Measurements from ENCODE around the gene RIC8B. TPM values are rescaled to one million over a fixed set of nuclear protein-coding genes. Genes with fewer than 3 reads are reported as not detected.

RIC8B gene
- total RNA-seq, 1 experiment from 2014 or later: 14.9 TPM

DNA sequence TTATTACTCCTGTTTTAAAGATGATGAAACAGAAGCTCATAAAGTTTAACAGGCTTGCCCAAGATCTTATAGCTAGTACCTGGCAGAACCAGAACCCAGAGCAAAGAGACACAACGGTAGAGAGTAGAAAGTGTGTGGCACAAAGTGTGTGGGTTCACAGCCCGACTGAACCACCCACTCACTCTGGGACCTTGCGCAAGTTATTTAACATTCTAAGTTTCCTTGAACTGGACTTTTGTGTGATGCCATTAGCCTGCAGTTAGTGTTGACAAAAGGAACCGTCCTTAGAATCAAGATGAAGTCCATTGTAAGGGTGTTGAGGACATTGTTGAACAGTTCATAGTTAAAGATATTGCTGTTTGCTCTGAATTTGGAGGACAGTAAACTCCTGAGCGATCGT is 29.9 kb upstream of the RIC8B start:
- H3K4me1 ChIP-seq (replicated peaks; ENCODE audit: insufficient read depth): no peaks in the 10 kb centered on the region
- no peak for DNase-seq
- H2AFZ ChIP-seq: no peak overlapping the region
- peaks cover 7% of the 10 kb centered on the region; the same call in 1 of the 2 replicates for H3K27me3 ChIP-seq (ENCODE audit: insufficient read depth, low read depth)
- no peaks in the 10 kb centered on the region for H3K9me3 ChIP-seq (ENCODE audit: insufficient read depth, low read depth)
- ChIA-PET CTCF (no interaction called here), POLR2A (ENCODE audit: unreplicated experiment) (no interaction called here)
- H3K4me2 ChIP-seq: no peak overlapping the region
- intact Hi-C loops (cut with micrococcal nuclease; ENCODE audit: unreplicated experiment): no loop called here
- H3K9me2 ChIP-seq (ENCODE audit: insufficient read depth): no peaks in the 10 kb centered on the region
- H4K20me1 ChIP-seq (ENCODE audit: insufficient read depth): no peaks in the 10 kb centered on the region
- H3K27ac ChIP-seq: no peak overlapping the region
- BruUV-seq (replicated peaks): no TSS peak
- no peaks in the 10 kb centered on the region for H3K79me2 ChIP-seq (ENCODE audit: low read depth)
- no peak for TF ChIP-seq EZH2 (IDR thresholded peaks at IDR 0.05; ENCODE audit: low read depth)
- TF ChIP-seq, protein P1, sequence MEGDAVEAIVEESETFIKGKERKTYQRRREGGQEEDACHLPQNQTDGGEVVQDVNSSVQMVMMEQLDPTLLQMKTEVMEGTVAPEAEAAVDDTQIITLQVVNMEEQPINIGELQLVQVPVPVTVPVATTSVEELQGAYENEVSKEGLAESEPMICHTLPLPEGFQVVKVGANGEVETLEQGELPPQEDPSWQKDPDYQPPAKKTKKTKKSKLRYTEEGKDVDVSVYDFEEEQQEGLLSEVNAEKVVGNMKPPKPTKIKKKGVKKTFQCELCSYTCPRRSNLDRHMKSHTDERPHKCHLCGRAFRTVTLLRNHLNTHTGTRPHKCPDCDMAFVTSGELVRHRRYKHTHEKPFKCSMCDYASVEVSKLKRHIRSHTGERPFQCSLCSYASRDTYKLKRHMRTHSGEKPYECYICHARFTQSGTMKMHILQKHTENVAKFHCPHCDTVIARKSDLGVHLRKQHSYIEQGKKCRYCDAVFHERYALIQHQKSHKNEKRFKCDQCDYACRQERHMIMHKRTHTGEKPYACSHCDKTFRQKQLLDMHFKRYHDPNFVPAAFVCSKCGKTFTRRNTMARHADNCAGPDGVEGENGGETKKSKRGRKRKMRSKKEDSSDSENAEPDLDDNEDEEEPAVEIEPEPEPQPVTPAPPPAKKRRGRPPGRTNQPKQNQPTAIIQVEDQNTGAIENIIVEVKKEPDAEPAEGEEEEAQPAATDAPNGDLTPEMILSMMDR (conservative IDR thresholded peaks at IDR 0.05): no peak
- no peaks in the 10 kb centered on the region for H3K36me3 ChIP-seq (ENCODE audit: low read depth)
- H3F3A ChIP-seq (ENCODE audit: insufficient read depth, low read depth): no peaks in the 10 kb centered on the region
- no peak overlapping the region for H3K4me3 ChIP-seq

DNA sequence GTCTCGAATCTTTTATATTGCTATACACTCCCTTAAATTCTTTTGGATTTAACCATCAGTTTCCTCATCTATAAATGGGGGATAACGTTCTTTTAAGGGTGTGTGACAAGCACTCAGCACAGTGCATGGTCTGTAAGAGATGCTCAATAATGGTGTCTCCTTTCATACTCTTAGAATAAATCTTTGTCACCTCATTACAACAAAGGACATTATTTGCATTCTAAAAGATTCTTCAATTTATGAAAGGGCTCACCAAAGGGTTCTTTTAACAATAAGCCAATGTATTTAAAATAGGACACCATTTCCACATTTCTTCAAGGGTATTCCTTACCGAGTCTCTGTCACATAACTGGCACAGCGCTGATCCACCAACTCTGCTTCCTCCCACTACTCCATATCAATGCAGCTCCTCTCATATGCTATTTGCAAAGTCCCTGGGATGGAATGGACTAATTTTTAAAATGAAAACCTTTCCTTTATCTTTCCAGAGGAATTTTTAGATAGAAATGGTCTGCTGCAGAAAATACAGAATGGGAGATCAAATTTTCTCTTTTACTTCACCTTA is 29.2 kb upstream of the RIC8B start:
- Histone ChIP-seq H3K4me1 (replicated peaks; ENCODE audit: insufficient read depth) (no peaks in the 10 kb centered on the region), H4K20me1 (ENCODE audit: insufficient read depth) (no peaks in the 10 kb centered on the region), H3K79me2 (ENCODE audit: low read depth) (no peaks in the 10 kb centered on the region), H3K27ac (no peak overlapping the region), H2AFZ (no peak overlapping the region), H3K9me2 (ENCODE audit: insufficient read depth) (no peaks in the 10 kb centered on the region), H3K36me3 (ENCODE audit: low read depth) (no peaks in the 10 kb centered on the region), H3K9me3 (ENCODE audit: insufficient read depth, low read depth) (no peaks in the 10 kb centered on the region), H3F3A (ENCODE audit: insufficient read depth, low read depth) (no peaks in the 10 kb centered on the region), H3K4me3 (no peak overlapping the region), H3K4me2 (no peak overlapping the region), H3K27me3 (ENCODE audit: insufficient read depth, low read depth) (peaks cover 7% of the 10 kb centered on the region; the same call in 1 of the 2 replicates)
- BruUV-seq (replicated peaks): no TSS peak
- POLR2A ChIA-PET (ENCODE audit: unreplicated experiment): no interaction called here
- TF ChIP-seq EZH2 (IDR thresholded peaks at IDR 0.05; ENCODE audit: low read depth): no peak
- TF ChIP-seq, protein P1 (conservative IDR thresholded peaks at IDR 0.05): no peak
- DNase-seq: no peak
- CTCF ChIA-PET: no interaction called here
- intact Hi-C loops (cut with micrococcal nuclease; ENCODE audit: unreplicated experiment): no loop called here

DNA sequence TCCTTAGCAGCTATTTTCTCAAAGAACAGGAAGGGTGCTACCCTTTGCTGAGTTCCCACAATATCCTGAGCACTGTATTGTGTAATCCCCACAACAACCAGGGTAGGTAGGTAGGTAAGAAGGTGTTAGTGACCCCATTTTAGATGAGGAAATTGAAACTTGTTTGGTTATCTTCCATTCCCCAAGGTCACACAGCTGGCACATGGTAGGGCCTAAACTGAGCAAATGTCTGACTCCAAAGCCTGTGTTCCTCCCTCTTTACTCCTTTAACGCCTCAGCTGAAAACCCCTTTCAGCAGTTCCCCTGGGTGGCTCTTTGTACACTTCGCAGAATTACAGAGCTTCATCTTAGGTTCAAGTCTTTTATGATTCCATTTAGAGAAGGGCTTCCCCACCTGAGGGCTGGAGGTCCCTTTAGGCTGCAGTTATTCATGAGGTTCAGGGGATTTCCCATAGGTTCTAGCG is 26.5 kb upstream of the RIC8B start:
- H3K4me1 ChIP-seq (replicated peaks; ENCODE audit: insufficient read depth): no peaks in the 10 kb centered on the region
- no peak overlapping the region for H2AFZ ChIP-seq
- CTCF ChIA-PET: no interaction called here
- H3K4me3 ChIP-seq: no peak overlapping the region
- H3K27me3 ChIP-seq (ENCODE audit: insufficient read depth, low read depth): peaks cover 7% of the 10 kb centered on the region; the same call in 1 of the 2 replicates
- H4K20me1 ChIP-seq (ENCODE audit: insufficient read depth): no peaks in the 10 kb centered on the region
- POLR2A ChIA-PET (ENCODE audit: unreplicated experiment): no interaction called here
- no peak overlapping the region for H3K27ac ChIP-seq
- no peaks in the 10 kb centered on the region for H3K9me3 ChIP-seq (ENCODE audit: insufficient read depth, low read depth)
- no TSS peak for BruUV-seq (replicated peaks)
- TF ChIP-seq, protein P1 (conservative IDR thresholded peaks at IDR 0.05): no peak
- no peak for TF ChIP-seq EZH2 (IDR thresholded peaks at IDR 0.05; ENCODE audit: low read depth)
- intact Hi-C loops (cut with micrococcal nuclease; ENCODE audit: unreplicated experiment): no loop called here
- no peak overlapping the region for H3K4me2 ChIP-seq
- no peaks in the 10 kb centered on the region for H3K9me2 ChIP-seq (ENCODE audit: insufficient read depth)
- no peaks in the 10 kb centered on the region for H3F3A ChIP-seq (ENCODE audit: insufficient read depth, low read depth)
- no peaks in the 10 kb centered on the region for H3K36me3 ChIP-seq (ENCODE audit: low read depth)
- DNase-seq: no peak
- H3K79me2 ChIP-seq (ENCODE audit: low read depth): no peaks in the 10 kb centered on the region
